Fibroblast of mammary gland (primary cell): ENCODE measurements around the gene MSH5.
"Not testable (repeated sequence)": the region's sequence is repeated elsewhere in the genome, so short reads cannot be mapped to it uniquely, and the experiment has no call there.

Experiments
- DNase-seq: peaks from one replicate; pipeline ENCODE4 v3.0.0-alpha.2; 2010; ENCODE audit warnings: low read depth
- H3K4me3 ChIP-seq: 2 replicates; pipeline ENCODE4 v1.5.1; 2011; ENCODE audit warnings: low read depth, mild to moderate bottlenecking, low read length, moderate library complexity; ENCODE audit not compliant: control insufficient read depth
- TF ChIP-seq, protein P1 (sequence below): conservative IDR thresholded peaks from 2 replicates; pipeline ENCODE4 v1.5.1; 2011; ENCODE audit warnings: low read depth, low read length, inconsistent platforms; ENCODE audit not compliant: control insufficient read depth, insufficient read depth

The MSH5 gene

DNA sequence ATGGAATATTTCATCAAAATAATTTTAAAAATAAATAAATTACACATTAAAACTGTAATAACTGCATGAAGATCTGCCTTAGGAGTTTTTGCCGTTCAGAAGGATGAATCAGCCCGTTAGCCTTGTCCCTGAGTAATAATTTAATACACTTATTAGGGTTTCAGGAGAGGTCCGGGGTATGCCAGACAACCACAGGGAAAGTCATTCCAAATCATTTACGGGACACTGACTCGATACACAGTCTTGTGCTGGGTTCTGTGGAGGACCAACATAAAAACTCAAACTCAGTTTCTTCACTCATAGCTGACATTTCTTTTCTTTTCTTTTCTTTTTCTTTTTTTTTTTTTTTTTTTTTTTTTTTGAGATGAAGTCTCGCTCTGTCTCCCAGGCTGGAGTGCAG is 33.9 kb upstream of the MSH5 start:
- TF ChIP-seq, protein P1, sequence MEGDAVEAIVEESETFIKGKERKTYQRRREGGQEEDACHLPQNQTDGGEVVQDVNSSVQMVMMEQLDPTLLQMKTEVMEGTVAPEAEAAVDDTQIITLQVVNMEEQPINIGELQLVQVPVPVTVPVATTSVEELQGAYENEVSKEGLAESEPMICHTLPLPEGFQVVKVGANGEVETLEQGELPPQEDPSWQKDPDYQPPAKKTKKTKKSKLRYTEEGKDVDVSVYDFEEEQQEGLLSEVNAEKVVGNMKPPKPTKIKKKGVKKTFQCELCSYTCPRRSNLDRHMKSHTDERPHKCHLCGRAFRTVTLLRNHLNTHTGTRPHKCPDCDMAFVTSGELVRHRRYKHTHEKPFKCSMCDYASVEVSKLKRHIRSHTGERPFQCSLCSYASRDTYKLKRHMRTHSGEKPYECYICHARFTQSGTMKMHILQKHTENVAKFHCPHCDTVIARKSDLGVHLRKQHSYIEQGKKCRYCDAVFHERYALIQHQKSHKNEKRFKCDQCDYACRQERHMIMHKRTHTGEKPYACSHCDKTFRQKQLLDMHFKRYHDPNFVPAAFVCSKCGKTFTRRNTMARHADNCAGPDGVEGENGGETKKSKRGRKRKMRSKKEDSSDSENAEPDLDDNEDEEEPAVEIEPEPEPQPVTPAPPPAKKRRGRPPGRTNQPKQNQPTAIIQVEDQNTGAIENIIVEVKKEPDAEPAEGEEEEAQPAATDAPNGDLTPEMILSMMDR = no peak
- H3K4me3 ChIP-seq = no peak overlapping the region
- no peak for DNase-seq

GRCh38 chr6:31706599-31706998 is 33.2 kb upstream of the MSH5 start, which contains the start of gene LY6G6F:
TSS of gene LY6G6F (plus strand) at chr6:31706866. CDS start at chr6:31706907, 41 bp downstream.
- no peak within 1 kb of the TSS for H3K4me3 ChIP-seq
- no peak for DNase-seq
- TF ChIP-seq, protein P1 = no peak

DNA sequence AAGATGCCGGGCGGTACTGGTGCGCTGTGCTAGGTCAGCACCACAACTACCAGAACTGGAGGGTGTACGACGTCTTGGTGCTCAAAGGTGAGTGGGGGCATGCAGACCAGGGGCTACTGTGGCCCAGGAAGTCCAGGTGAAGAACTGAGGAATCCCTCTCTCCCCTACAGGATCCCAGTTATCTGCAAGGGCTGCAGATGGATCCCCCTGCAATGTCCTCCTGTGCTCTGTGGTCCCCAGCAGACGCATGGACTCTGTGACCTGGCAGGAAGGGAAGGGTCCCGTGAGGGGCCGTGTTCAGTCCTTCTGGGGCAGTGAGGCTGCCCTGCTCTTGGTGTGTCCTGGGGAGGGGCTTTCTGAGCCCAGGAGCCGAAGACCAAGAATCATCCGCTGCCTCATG is 32.1 kb upstream of the MSH5 start:
- no peak overlapping the region for H3K4me3 ChIP-seq
- DNase-seq = no peak
- TF ChIP-seq, protein P1 = no peak

GRCh38 chr6:31708224-31708623 is 31.6 kb upstream of the MSH5 start:
- H3K4me3 ChIP-seq = no peak overlapping the region
- DNase-seq = no peak
- TF ChIP-seq, protein P1 = no peak

GRCh38 chr6:31709157-31709556 is 30.6 kb upstream of the MSH5 start:
- not testable (repeated sequence) for DNase-seq, H3K4me3 ChIP-seq

DNA sequence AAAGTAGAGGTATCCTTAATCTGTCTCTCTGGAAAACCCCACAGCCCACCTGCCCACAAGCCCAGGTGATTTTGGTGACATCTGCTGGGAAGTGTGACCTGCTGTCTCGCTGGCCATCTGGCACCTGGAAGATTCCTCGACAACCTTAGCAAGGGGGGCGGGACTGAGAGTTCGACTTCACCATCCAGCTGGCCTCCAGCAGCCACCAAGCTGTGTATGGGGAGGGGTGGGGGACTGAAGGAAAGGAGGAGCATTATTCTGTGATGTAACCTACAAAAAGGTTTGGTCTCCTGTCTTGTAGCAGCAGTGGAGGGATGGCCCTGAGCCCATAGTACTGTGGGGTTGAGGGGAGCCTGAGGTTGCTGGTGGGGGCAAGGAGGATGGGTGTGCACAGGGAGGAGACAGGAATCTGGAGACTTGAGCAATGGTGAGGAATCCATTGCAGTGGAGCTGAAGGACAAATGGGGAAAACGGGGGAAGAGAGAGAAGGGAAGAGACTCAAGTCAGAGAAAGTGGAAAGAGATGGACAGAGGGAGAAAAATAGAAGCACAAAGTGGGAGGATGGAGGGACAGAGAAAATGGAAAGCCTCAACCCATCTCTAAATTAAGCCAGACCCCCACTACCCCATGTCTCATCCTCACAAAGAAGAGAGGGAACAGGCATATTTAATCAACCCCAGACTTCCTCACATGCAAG is 29.1 kb upstream of the MSH5 start:
- no peak overlapping the region for H3K4me3 ChIP-seq
- TF ChIP-seq, protein P1 = no peak
- no peak for DNase-seq

DNA sequence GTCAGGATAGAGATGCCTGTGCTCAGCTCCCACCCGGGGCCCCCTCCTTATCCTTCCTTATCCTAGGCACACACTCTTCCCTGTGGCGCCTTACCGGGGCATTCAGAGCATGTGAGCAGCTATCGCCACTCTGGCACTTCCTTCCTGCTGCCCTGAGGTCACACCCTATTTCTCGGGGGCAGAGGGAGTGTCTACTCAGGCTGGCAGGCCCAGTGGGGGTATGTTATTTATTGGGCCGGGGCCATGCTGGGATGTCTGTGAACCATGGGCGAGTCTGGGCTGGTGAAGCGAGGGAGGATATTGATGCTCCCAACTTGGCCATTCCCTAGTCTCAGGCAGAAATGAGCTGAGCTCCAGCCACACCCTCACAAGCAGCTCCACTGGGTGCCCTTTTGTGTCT is 28.6 kb upstream of the MSH5 start:
- no peak for DNase-seq
- TF ChIP-seq, protein P1 = no peak
- H3K4me3 ChIP-seq = no peak overlapping the region
